ENCODE data around the gene SORD. TPM values are rescaled to one million over a fixed set of nuclear protein-coding genes. Genes with fewer than 3 reads are reported as not detected.
"Not testable (repeated sequence)": the region's sequence is repeated elsewhere in the genome, so short reads cannot be mapped to it uniquely, and the experiment has no call there.

Gene SORD
- total RNA-seq, 1 donor from 2014 or later = 4.9 TPM

DNA sequence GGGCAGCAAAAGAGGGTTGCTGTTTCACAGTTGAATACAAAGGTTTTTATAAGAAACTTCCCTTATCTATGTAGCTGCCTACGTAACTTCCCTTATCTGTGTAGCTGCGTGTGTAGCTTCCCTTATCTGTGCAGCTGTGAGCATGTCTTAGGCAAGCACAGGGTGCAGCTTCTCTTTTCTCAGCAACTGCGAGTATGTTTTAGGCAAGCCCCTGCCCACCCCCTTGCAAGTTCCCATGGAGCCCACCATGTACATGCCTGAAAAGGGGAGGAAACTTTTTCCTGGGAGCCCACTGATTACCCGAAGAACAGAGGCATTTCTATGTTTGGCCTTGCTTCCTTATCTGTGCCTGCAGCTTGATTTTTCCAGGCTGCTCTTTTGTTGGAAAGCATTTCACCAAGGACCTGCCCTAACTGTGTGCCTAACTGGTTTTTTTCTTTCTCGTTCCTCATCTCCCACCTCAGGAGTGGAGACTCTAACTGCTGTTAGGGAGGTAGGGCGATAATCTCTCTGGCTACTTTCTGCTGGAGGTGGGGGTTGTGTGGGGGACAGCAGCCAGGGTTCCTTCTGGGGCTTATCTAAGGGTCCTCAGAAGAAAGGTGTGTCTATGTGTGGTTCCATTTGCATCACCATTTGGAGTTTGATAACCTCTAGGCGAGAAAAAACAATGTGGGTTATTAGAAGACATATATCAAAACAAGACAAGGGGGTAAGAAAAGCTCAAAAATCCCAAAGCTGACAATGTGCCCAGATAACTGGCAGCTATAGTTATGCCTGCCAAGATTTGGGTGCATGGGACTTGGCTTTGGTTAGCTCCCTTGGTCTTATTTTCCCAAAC is 26.0 kb downstream of the SORD start:
- peak; percentile 80 for DNase-seq (ENCODE audit: low spot score)
- intact Hi-C loops (cut with DNase I) = no loop called here

DNA sequence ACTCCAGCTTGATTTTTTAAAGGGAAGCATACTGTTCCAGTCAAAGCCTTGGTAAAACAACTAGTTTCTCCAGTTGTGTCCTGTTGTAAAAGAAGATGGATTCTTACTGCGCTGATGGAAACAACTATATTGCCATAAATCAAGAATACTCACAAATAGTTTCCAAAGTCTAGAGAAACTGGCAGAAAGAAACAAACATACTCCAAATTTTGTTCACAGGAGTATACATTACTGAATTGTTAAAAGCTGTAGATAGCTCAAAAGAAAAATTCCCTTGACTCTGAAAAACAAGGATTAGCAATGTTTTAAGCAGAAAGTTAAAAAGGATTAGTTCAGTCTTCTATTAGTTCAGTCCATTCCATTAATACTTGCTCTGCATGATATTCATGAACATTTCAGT is 27.6 kb downstream of the SORD start:
- intact Hi-C loops (cut with DNase I) = no loop called here
- no peak for DNase-seq (ENCODE audit: low spot score)

DNA sequence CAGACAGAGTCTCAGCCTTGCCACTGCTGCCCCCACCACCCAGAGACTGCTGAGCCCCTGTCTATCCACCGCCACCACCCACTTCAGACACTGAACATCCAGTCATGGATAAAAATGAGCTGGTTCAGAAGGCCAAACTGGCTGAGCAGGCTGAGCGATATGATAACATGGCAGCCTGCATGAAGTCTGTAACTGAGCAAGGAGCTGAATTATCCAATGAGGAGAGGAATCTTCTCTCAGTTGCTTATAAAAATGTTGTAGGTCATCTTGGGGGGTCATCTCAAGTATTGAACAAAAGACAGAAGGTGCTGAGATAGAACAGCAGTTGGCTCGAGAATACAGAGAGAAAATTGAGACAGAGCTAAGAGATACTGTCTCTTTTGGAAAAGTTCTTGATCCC is 29.7 kb downstream of the SORD start:
- DNase-seq (ENCODE audit: low spot score); intact Hi-C loops (cut with DNase I): not testable (repeated sequence)

DNA sequence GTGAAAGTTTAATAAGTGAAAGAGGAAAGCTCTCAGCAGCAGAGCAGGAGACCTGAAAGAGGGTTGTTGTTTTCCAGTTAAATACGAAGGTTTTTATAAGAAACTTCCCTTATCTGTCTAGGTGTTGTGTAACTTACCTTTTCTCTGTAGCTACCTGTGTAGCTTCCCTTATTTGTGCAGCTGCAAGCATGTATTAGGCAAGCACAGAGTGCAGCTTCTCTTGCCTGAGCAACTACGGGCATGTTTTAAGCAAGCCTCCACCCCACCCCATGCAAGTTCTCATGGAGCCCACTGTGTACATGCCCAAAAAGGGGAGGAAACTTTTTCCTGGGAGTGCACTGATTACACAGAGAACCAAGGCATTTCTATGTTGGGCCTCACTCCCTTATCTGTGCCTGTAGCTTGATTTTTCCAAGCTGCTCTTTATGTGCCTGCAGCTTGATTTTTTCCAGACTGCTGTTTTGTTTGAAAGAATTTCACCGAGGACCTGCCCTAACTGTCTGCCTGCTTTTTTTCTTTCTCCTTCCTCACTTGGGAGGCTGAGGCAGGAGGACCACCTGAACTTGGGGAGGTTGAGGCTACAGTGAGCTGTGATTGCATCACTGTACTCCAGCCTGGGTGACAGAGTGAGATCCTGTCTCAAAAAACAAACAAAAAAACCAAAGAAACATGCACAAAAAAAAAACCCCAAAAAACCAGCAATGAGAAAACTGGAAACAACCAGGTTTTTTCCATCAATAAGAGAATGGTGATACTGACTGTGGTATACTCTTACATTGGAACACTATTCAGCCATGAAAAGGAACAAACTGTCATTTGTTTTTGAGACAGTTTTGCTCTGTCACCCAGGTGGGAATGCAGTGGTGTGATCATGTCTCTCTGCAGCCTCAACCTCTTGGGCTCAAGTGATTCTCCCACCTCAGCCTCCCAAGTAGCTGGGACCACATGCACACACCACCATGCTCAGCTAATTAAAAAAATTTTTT is 36.0 kb downstream of the SORD start:
- intact Hi-C loops (cut with DNase I); DNase-seq (ENCODE audit: low spot score): not testable (repeated sequence)

DNA sequence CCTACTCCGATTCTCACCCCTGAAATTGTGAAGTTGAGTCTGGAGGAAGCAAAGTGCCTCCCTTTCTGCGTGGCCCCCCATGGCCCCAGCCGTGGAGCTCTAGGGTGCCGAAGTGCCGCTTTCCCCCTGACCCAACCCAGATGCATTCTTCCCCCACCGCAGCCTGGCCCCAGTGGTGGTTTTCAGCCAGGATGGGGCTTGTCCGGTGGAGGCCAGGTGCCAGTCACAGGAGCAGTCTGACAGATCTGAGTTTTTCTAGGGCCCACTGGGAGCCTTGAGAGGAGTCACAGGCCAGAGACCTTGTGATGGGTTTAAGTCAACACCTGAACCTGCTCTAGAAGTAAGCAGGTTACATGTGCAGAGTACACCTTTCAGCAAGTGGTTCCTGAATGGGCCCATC is 39.3 kb downstream of the SORD start:
- DNase-seq (ENCODE audit: low spot score); intact Hi-C loops (cut with DNase I): not testable (repeated sequence)

DNA sequence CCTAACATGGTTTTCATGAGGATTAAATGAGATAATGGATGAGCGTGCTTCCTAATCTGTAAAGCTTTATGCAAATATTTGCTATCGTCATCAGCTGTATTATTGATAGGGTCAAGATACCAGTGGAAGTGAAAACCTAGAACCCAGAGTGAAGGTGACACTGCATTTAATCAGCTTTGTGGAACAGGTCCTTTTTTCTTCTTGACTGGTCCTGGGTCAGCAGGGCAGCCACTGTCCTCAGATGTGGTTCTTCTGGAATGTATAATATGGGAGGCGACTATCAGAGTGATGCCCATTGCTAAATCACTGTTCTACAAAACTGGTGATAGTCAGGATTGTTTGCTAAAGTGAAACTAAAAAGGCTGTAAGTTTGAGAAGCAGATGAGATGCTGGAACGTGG is 41.4 kb downstream of the SORD start:
- intact Hi-C loops (cut with DNase I) = no loop called here
- DNase-seq (ENCODE audit: low spot score) = no peak

DNA sequence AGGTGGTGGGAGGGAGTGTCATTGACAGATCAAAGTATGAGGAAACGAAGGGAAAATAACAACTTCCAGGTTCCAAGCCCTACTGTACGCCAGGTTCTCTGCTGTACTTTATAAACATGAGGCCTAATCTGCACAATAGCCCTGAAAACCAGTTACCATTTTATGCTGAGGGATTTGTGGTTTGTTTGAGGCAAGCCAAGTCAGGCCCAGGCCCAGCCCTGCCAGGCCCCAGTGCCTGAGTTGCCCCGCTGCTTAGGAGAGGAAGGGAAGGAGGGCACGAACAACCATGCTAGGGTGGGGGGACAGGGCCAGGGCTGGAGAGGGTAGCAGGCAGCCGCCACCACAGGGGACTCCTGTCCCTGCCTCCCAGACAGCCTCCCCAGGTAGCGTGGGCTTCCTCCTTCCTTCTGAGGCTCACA is 47.0 kb downstream of the SORD start:
- intact Hi-C loops (cut with DNase I); DNase-seq (ENCODE audit: low spot score): not testable (repeated sequence)

DNA sequence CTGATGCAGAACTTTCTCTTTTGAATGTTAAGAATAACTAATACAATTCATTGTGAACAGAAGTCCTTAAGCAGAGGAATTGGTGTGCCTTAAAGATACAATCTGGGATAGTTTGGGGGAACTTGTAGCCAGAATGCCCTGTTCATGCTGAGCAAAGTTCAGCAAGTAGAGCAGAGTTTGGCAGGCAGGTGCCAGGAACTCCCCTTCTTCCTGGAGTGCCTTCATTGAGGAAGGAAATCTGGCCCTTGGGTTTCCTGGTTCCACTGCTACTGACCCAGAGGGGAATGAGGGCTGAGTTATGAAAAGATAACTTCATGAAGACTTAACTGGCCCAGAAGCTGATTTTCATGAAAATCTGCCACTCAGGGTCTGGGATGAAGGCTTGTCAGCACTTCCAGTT is 50.6 kb downstream of the SORD start:
- intact Hi-C loops (cut with DNase I); DNase-seq (ENCODE audit: low spot score): not testable (repeated sequence)

DNA sequence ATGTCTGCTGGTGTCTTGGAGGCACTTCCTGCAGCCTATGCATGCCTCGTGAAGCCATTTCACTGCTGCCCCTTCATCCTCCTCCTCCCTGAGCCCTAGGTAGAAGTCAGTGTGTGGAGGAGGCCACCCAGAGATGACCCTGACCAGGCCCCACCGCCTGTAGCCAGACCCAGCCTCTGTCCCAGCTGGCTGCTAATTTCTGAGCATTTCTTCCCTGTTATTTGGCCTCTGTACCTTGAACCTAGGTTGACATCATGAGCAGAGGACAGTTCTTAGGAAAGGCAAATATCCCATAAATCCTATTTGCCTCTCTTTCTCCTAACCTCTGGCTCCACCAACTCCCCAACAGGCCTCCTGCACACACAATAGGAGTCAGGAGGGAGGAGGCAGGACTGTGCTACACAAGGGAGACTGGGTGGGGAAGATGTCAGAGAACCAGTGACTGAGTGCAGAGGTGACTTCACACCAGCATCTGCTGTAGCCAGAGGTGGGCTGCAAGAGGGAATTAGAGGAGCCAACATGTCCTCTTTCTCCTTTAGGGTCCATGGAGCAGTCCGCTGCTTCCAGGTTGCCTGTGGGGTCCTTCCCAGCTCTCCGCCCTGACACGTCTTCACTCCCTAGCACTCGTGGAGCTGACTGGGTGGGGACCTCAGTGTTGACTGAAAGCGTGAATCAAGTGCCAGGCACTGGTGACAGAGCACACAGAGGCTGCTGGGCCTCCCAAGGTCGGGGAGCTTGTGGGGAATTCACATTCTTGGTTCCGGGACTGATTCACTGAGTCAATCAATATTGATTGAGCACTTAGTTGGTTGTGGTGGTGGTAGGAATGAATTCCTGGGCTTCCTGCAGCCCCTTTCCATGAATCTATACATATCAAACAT is 52.7 kb downstream of the SORD start:
- DNase-seq (ENCODE audit: low spot score); intact Hi-C loops (cut with DNase I): not testable (repeated sequence)

DNA sequence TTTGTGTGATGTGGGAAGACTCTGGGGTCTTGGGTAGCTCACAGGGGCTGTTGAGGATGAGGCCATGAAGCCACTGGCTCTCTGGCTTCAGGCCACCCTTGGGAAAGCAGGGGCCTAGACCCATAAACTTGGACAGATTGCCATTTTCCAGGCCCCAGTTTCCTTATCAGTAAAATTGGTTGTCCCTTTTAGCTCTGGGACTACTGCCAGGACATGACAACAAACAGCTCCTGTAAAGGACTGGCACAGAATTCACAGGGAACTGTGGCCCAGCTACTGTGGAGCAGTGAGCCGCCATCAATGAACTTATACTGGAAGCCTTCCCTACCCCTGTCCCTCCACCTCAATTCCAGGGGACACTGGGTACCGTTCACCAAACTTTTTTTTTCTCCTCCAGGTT is 54.4 kb downstream of the SORD start:
- DNase-seq (ENCODE audit: low spot score); intact Hi-C loops (cut with DNase I): not testable (repeated sequence)

DNA sequence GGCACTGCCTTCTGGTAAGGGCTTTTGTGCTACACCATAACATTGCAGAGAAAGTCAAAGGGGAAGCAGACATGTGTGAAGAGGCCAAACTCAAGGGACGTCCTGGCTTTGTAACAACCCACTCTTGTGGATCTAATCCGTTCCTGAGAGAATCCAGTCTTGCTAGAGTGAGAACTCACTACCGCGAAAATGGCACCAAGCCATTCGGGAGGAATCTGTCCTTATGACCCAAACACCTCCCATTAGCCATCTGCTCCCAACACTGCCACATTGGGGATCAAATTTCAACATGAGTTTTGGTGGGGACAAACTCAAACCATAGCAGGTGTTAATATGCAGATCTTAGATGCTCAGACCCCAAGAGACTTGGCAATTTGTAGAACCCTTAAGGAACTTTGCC is 56.2 kb downstream of the SORD start:
- intact Hi-C loops (cut with DNase I); DNase-seq (ENCODE audit: low spot score): not testable (repeated sequence)

DNA sequence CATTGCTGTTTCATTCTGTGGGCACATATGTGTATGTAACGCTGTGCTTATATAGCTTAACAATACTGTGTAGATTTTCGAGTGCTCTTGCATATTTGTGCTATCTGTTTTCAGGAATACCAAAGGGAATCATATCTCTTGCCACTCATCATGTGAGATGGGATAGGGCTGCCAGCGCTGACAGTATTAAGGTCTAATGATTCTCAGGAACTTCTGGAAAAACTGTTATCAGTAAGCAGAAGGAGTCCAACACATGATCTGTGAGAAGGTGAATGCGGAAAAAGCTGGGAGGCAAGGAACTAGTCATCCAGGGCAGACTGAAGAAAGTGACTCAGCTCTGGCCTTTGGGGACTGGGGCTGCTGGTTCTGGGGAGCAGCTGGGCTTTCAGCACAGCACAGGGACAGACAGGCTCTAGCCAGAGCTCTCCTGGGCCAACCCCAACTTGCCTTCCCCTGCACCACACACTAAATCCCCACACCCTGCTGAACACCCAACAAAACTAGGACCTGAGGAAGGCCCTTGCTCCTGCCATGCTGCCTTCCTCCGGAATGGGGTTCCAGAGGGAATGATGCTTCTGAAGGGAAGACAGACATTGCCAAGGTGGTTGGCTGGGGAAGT is 56.7 kb downstream of the SORD start:
- DNase-seq (ENCODE audit: low spot score); intact Hi-C loops (cut with DNase I): not testable (repeated sequence)

DNA sequence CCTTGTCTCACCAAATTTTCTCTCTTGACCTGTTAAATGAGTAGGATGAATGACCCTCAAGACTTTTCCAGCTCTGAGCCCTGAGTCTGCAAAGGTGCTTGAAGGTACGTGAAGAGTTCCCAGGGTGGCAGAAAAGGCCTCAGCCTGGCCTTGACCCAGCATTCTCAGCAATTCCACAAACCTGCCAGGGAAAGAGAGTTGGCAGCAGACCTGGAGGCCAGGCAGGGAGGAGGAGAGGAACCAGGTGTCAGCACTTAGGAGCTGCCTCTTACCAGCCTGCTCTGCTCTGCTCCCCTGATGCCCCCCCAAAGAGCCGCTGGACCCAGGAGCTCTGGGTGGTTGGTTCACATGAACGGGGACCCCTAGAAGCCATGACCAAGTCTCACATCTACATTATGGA is 57.6 kb downstream of the SORD start:
- intact Hi-C loops (cut with DNase I) = not testable (repeated sequence)
- peak; percentile 33 for DNase-seq (ENCODE audit: low spot score)

DNA sequence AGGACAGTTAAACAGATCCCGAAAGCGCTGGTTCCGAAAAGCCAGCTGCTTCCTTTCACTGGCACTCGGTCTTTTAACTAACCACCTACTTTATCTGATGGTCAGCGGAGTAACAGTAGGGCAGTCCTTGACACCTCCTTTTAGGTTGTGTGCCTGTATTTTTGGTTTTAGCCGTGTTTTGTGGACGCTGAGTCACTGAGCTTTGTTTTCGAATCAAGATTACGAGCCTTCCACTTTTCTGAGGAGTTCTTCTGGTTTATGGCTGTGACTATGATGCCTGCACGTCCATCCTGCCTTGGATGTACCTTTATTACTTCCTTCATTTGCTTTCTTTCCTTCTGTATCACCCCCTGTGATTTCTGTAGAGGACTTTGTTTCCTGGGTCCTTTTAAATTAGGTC is 59.4 kb downstream of the SORD start:
- DNase-seq (ENCODE audit: low spot score); intact Hi-C loops (cut with DNase I): not testable (repeated sequence)

DNA sequence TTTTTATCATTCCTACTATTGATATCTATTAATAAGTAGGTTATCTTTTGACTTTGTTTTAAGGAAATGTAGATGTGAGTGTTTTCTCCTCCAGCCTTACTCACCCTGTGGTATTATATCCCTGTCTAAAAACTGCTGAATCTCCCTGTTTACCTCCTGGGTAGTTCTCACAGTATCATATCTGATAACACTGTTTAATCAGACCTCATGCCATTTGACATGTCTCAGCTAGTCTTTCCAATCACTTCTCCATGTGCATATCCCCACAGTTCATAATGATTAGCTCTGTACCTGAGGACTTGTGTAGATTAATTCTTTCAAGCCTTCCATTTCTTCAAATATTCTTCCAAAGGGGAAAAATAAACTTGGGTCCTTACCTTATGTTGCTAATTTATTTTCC is 60.2 kb downstream of the SORD start:
- no peak for DNase-seq (ENCODE audit: low spot score)
- intact Hi-C loops (cut with DNase I) = no loop called here

DNA sequence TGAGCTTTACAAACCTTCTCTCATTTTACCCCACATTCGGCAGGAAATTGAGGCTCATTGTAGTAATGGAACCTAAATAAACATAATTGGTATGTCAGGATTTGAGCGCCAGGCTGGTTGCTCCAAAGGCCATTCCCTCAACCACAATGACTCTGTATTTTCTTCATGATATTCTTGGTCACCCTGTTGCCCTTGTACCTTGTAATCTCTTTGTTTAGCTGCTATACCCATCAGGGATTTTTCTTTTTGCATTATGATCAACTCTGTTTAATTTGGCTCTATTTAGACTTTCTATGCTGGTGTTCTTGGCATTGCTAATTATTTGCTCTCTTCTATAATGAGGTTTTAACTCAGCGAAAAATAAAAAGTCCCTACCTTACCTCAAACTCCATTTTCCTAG is 61.2 kb downstream of the SORD start:
- DNase-seq (ENCODE audit: low spot score) = no peak
- intact Hi-C loops (cut with DNase I) = no loop called here

DNA sequence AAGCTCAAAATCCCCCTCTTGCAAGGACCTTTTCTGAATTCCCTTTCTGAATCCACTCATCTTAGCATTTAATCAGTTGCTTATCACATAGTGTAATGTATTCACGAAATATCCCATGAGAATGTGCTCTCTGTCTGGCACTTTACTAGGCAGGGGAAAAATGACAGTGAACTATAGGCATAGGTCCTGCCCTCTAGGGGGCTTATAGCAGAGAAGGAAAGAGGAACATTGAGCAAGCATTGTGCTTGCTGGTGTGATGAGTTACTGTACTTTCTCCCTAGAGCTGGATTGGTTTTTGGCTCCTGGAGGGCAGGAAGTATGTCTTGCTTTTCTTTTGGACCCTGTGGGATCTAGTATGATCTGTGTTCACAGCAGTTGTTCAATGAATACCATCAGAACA is 64.5 kb downstream of the SORD start:
- intact Hi-C loops (cut with DNase I) = no loop called here

DNA sequence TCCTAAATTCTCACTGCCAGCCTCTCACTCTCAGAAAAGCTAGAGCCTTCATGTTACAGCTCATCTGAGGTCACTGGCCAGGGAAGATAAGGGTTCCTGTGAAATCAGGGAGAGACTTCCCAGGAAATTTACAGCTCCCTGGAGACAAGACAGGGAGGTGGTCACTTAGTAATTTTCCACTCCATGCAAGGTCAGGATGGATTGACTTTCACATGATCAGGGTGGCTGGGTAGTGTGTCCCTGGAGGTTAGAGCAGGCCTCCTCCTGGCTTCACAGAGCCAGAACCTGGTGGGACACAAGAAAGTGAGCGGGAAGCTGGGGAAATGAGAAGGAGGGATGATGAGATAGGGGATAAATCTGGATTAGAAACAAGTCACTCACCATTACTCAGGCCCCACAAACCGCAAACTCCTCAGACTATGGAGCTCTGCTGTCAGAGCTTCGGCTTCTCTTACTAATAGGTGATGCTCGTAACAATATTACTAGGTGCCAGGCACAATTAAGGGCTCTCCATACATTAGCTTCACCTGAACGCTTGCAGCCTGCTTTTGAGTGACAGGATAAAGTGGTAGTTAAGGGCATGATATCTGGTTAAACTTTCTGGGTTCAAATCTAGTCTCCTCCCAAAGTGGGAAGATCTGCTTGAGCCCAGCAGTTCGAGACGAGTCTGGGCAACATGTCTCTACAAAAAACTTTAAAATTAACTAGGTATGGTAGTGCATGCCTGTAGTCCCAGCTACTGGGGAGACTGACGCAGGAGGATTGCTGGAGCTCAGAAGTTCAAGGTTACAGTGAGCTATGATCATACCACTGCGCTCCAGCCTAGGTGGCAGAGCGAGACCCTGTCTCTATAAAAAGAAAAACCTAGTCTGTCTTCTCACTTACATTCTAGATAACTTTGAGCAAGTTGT is 66.1 kb downstream of the SORD start:
- intact Hi-C loops (cut with DNase I) = no loop called here
- no peak for DNase-seq (ENCODE audit: low spot score)

More for the DNA sequence above, 64.5 kb downstream of the SORD start:
- DNase-seq (ENCODE audit: low spot score) = no peak

Data from cardiac septum (tissue), 1 donor.